IMR-90 (cell line): ENCODE results near the gene CFAP45. TPM values are rescaled to one million over a fixed set of nuclear protein-coding genes. Genes with fewer than 3 reads are reported as not detected.

Source experiments
- ATAC-seq: fragments of 200-7000 bp; cut with Tn5 transposase; 2 replicates; pipeline ENCODE4 v1.9.1; 2020; ENCODE audit warnings: low read depth, mild to moderate bottlenecking, moderate library complexity
- BruUV-seq: library from RNA; stranded (reverse); fragments of 400-500 nt; replicated peaks from 2 replicates; lab custom pipeline; 2021; lab: Mats Ljungman, UMichigan
- CTCF ChIA-PET: fragments of 300-600 bp; formaldehyde crosslinking; extraction: SDS; loops from one replicate; lab custom pipeline; 2021; ENCODE audit warnings: antibody characterized with exemption; lab: Yijun Ruan, JAX
- POLR2A ChIA-PET: fragments of 300-600 bp; sonication (Branson Sonifier 250); formaldehyde crosslinking; loops from one replicate; lab custom pipeline; 2022; ENCODE audit warnings: antibody characterized with exemption; ENCODE audit not compliant: unreplicated experiment; lab: Charles Lee
- DNase-seq: peaks from one replicate; pipeline ENCODE4 v3.0.0; 2013
- H2AFZ ChIP-seq: replicated peaks from 2 replicates; pipeline ENCODE3; 2013; ENCODE audit warnings: low read length, mild to moderate bottlenecking; ENCODE audit not compliant: poor library complexity
- H2AK5ac ChIP-seq: 2 replicates; pipeline ENCODE4 v1.6.1; 2013; ENCODE audit warnings: low read depth, low read length, inconsistent platforms
- H2AK9ac ChIP-seq: replicated peaks from 2 replicates; pipeline ENCODE3; 2013; ENCODE audit warnings: mild to moderate bottlenecking, low read depth, low read length, moderate library complexity; ENCODE audit not compliant: poor library complexity
- H2BK120ac ChIP-seq: 2 replicates; pipeline ENCODE4 v1.6.1; 2013; ENCODE audit warnings: low read depth, low read length, inconsistent platforms
- H2BK15ac ChIP-seq: 3 replicates; pipeline ENCODE4 v1.6.1; 2013; ENCODE audit warnings: low read depth, low read length, inconsistent platforms
- H2BK20ac ChIP-seq: 2 replicates; pipeline ENCODE4 v1.6.1; 2013; ENCODE audit warnings: low read depth, mild to moderate bottlenecking, inconsistent platforms, low read length, moderate library complexity
- H2BK5ac ChIP-seq: 2 replicates; pipeline ENCODE4 v1.6.1; 2013; ENCODE audit warnings: mild to moderate bottlenecking, low read depth, low read length, inconsistent platforms; ENCODE audit not compliant: poor library complexity, severe bottlenecking
- H3K14ac ChIP-seq: replicated peaks from 2 replicates; pipeline ENCODE4 v1.6.1; 2013; ENCODE audit warnings: low read depth, low read length, inconsistent platforms
- H3K18ac ChIP-seq: 2 replicates; pipeline ENCODE4 v1.6.1; 2013; ENCODE audit warnings: low read depth, low read length, control low read depth
- H3K23ac ChIP-seq: 2 replicates; pipeline ENCODE4 v1.6.1; 2013; ENCODE audit warnings: low read depth, low read length, inconsistent platforms
- H3K27ac ChIP-seq: 2 replicates; pipeline ENCODE4 v1.5.1; 2013; ENCODE audit warnings: mild to moderate bottlenecking, control low read depth, low read length; ENCODE audit not compliant: insufficient read depth
- H3K27me3 ChIP-seq: 2 replicates; pipeline ENCODE4 v1.6.1; 2013; ENCODE audit warnings: low read length; ENCODE audit not compliant: control insufficient read depth, insufficient read depth
- H3K36me3 ChIP-seq: 2 replicates; pipeline ENCODE4 v1.6.1; 2013; ENCODE audit warnings: low read length, mixed read lengths; ENCODE audit not compliant: control insufficient read depth, insufficient read depth
- H3K4ac ChIP-seq: 2 replicates; pipeline ENCODE4 v1.6.1; 2013; ENCODE audit warnings: low read depth, low read length, inconsistent platforms
- H3K4me1 ChIP-seq: 2 replicates; pipeline ENCODE4 v1.6.1; 2013; ENCODE audit warnings: low read length, mixed read lengths; ENCODE audit not compliant: control insufficient read depth, insufficient read depth
- H3K4me2 ChIP-seq: 2 replicates; pipeline ENCODE4 v1.6.1; 2013; ENCODE audit warnings: low read depth, mild to moderate bottlenecking, control low read depth, low read length, moderate library complexity
- H3K4me3 ChIP-seq: 2 replicates; pipeline ENCODE4 v1.5.1; 2013; ENCODE audit warnings: low read depth, mild to moderate bottlenecking, control low read depth, low read length, moderate library complexity; ENCODE audit not compliant: insufficient read depth
- H3K56ac ChIP-seq: 2 replicates; pipeline ENCODE4 v1.6.1; 2013; ENCODE audit warnings: low read length, inconsistent platforms; ENCODE audit not compliant: insufficient read depth; ENCODE audit errors: extremely low read depth
- H3K79me1 ChIP-seq, 2 experiments: 2 replicates each; pipeline ENCODE4 v1.6.1; 2013; ENCODE audit warnings: low read length in 2 of 2, inconsistent platforms in 1 of 2, low read depth in 1 of 2
- H3K9ac ChIP-seq: 2 replicates; pipeline ENCODE4 v1.6.1; 2013; ENCODE audit warnings: low read depth, low read length, control low read depth
- H3K9me1 ChIP-seq: 2 replicates; pipeline ENCODE4 v1.6.1; 2013; ENCODE audit warnings: low read length, inconsistent platforms; ENCODE audit not compliant: insufficient read depth
- H3K9me3 ChIP-seq: 2 replicates; pipeline ENCODE4 v1.6.1; 2013; ENCODE audit warnings: low read length; ENCODE audit not compliant: control insufficient read depth, insufficient read depth
- H4K20me1 ChIP-seq: 2 replicates; pipeline ENCODE4 v1.6.1; 2013; ENCODE audit warnings: low read length, inconsistent platforms; ENCODE audit not compliant: insufficient read depth
- H4K5ac ChIP-seq: 2 replicates; pipeline ENCODE4 v1.6.1; 2013; ENCODE audit warnings: mild to moderate bottlenecking, low read depth, low read length, control low read depth
- H4K8ac ChIP-seq, 2 experiments: 2 replicates each; pipeline ENCODE4 v1.6.1; 2013; ENCODE audit warnings: low read depth in 2 of 2, low read length in 2 of 2, control low read depth in 1 of 2, inconsistent platforms in 1 of 2
- H4K91ac ChIP-seq: 2 replicates; pipeline ENCODE4 v1.6.1; 2013; ENCODE audit warnings: low read depth, low read length, inconsistent platforms; ENCODE audit not compliant: insufficient read depth
- BHLHE40 ChIP-seq: fragments of 150-350 bp; IDR thresholded peaks from 2 replicates; pipeline ENCODE4 v1.6.1; 2016; ENCODE audit warnings: mild to moderate bottlenecking, low read depth, low read length
- CEBPB ChIP-seq: IDR thresholded peaks from 2 replicates; pipeline ENCODE4 v1.6.1; 2012; ENCODE audit warnings: low read depth, low read length, improper control_type of control experiment
- CHD1 ChIP-seq: IDR thresholded peaks from 2 replicates; pipeline ENCODE4 v1.6.1; 2012; ENCODE audit warnings: low read depth, low read length, improper control_type of control experiment
- FOS ChIP-seq: fragments of 150-350 bp; IDR thresholded peaks from 2 replicates; pipeline ENCODE4 v1.6.1; 2016; ENCODE audit warnings: low read depth, low read length
- MAFK ChIP-seq: IDR thresholded peaks from 2 replicates; pipeline ENCODE4 v1.6.1; 2012; ENCODE audit warnings: low read depth, low read length, improper control_type of control experiment
- MAZ ChIP-seq: IDR thresholded peaks from 2 replicates; pipeline ENCODE4 v1.6.1; 2012; ENCODE audit warnings: low read depth, mild to moderate bottlenecking, low read length, improper control_type of control experiment, moderate library complexity, borderline replicate concordance
- MXI1 ChIP-seq: IDR thresholded peaks from 2 replicates; pipeline ENCODE4 v1.6.1; 2012; ENCODE audit warnings: low read depth, mild to moderate bottlenecking, low read length, moderate library complexity, borderline replicate concordance
- NFE2L2 ChIP-seq: fragments of 150-350 bp; IDR thresholded peaks from 2 replicates; pipeline ENCODE4 v1.6.1; 2016; ENCODE audit warnings: low read depth, mild to moderate bottlenecking, low read length
- POLR2A ChIP-seq: IDR thresholded peaks from 2 replicates; pipeline ENCODE4 v1.6.1; 2012; ENCODE audit warnings: mild to moderate bottlenecking, low read depth, low read length
- RAD21 ChIP-seq: IDR thresholded peaks from 2 replicates; pipeline ENCODE4 v1.6.1; 2012; ENCODE audit warnings: low read length, improper control_type of control experiment
- RCOR1 ChIP-seq: IDR thresholded peaks from 2 replicates; pipeline ENCODE4 v1.6.1; 2012; ENCODE audit warnings: mild to moderate bottlenecking, low read length, improper control_type of control experiment; ENCODE audit not compliant: insufficient replicate concordance
- RFX5 ChIP-seq: IDR thresholded peaks from 2 replicates; pipeline ENCODE4 v1.8.0; 2012; ENCODE audit warnings: low read depth, mild to moderate bottlenecking, low read length, moderate library complexity
- SMC3 ChIP-seq: fragments of 150-350 bp; IDR thresholded peaks from 2 replicates; pipeline ENCODE4 v1.6.1; 2016; ENCODE audit warnings: low read depth, mild to moderate bottlenecking, antibody characterized with exemption, low read length, moderate library complexity
- WGBS, 2 experiments: methylation state at CpG; one replicate each; pipeline versions ENCODE4 v1.1.5 to v1.1.7; 2013; ENCODE audit warnings: missing lambda C conversion rate in 2 of 2; ENCODE audit not compliant: insufficient read length in 1 of 2; ENCODE audit errors: extremely low coverage in 2 of 2; 5-methylcytosine and 5-hydroxymethylcytosine counted together
- dilution Hi-C: fragments of 300-500 bp; cut with HindIII; formaldehyde crosslinking; loops from one replicate; pipeline ENCODE4 v1.14.3; 2018; ENCODE audit warnings: low sequenced_read_pairs; ENCODE audit not compliant: unreplicated experiment
- in situ Hi-C: fragments of 300-500 bp; cut with MboI; formaldehyde crosslinking; loops from 3 replicates; pipeline ENCODE4 v1.14.3; 2019; ENCODE audit warnings: low sequenced_read_pairs, inconsistent platforms, mixed read lengths
- intact Hi-C: fragments of 100-400 bp; cut with micrococcal nuclease; formaldehyde crosslinking; loops from 2 replicates; pipeline ENCODE4 v1.10.0; 2022
- polyA plus RNA-seq, 3 experiments: library from polyadenylated mRNA; depleted of rRNA; stranded (reverse); fragments of >200 nt; gene quantifications; 2 replicates each; pipeline ENCODE4 v1.2.3, GENCODE V29; 2012; ENCODE audit warnings: low replicate concordance in 1 of 3
- total RNA-seq: library from RNA; depleted of rRNA; stranded (reverse); fragments of >200 nt; gene quantifications from 2 replicates; pipeline ENCODE4 v1.2.3, GENCODE V29; 2012
- TF ChIP-seq, protein P1 (sequence below): conservative IDR thresholded peaks from 2 replicates; pipeline ENCODE4 v1.5.1; 2012; ENCODE audit warnings: mild to moderate bottlenecking, low read depth, low read length, improper control_type of control experiment
- TF ChIP-seq, protein P2 (sequence below): fragments of 150-350 bp; IDR thresholded peaks from 2 replicates; pipeline ENCODE4 v1.6.1; 2016; ENCODE audit warnings: low read depth, mild to moderate bottlenecking, low read length, moderate library complexity, borderline replicate concordance
- TF ChIP-seq, protein P3 (sequence below): fragments of 150-350 bp; IDR thresholded peaks from 2 replicates; pipeline ENCODE4 v1.6.1; 2017; ENCODE audit warnings: mild to moderate bottlenecking, antibody characterized with exemption, low read length, low read depth

Gene CFAP45
- total and polyA plus RNA-seq, 2 of the 4 experiments (the other 2 are of a cell fraction) = 0.51 to 0.72 TPM

DNA sequence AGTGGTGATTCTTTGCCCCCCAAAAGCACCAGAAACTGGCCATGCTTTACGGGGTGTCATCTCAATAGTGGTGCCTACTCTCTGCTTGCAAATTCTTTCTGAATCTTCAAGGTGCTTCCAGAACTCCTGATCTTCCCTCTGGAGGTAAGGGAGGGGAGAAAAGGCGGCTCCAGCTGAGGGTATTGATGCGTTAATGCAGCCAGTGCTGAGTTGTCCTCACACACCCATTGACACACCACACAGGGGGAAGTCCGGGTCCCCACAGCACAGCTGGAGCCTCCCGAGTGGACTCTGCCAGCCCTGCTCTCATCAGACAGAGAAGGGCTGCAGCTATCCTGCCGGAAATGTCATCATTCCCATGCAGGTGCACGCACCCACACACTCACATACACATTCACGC lies 38.7 kb downstream of the CFAP45 start:
- TF ChIP-seq NFE2L2 (no peak), RFX5 (no peak), MAZ (no peak), MXI1 (no peak), RCOR1 (no peak), BHLHE40 (no peak), RAD21 (no peak), MAFK (no peak), CEBPB (no peak), SMC3 (no peak), CHD1 (no peak), POLR2A (no peak), FOS (no peak)
- TF ChIP-seq, protein P1, sequence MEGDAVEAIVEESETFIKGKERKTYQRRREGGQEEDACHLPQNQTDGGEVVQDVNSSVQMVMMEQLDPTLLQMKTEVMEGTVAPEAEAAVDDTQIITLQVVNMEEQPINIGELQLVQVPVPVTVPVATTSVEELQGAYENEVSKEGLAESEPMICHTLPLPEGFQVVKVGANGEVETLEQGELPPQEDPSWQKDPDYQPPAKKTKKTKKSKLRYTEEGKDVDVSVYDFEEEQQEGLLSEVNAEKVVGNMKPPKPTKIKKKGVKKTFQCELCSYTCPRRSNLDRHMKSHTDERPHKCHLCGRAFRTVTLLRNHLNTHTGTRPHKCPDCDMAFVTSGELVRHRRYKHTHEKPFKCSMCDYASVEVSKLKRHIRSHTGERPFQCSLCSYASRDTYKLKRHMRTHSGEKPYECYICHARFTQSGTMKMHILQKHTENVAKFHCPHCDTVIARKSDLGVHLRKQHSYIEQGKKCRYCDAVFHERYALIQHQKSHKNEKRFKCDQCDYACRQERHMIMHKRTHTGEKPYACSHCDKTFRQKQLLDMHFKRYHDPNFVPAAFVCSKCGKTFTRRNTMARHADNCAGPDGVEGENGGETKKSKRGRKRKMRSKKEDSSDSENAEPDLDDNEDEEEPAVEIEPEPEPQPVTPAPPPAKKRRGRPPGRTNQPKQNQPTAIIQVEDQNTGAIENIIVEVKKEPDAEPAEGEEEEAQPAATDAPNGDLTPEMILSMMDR = no peak
- TF ChIP-seq, protein P2, sequence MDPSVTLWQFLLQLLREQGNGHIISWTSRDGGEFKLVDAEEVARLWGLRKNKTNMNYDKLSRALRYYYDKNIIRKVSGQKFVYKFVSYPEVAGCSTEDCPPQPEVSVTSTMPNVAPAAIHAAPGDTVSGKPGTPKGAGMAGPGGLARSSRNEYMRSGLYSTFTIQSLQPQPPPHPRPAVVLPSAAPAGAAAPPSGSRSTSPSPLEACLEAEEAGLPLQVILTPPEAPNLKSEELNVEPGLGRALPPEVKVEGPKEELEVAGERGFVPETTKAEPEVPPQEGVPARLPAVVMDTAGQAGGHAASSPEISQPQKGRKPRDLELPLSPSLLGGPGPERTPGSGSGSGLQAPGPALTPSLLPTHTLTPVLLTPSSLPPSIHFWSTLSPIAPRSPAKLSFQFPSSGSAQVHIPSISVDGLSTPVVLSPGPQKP = no peak
- TF ChIP-seq, protein P3, sequence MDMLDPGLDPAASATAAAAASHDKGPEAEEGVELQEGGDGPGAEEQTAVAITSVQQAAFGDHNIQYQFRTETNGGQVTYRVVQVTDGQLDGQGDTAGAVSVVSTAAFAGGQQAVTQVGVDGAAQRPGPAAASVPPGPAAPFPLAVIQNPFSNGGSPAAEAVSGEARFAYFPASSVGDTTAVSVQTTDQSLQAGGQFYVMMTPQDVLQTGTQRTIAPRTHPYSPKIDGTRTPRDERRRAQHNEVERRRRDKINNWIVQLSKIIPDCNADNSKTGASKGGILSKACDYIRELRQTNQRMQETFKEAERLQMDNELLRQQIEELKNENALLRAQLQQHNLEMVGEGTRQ = no peak
- ChIA-PET POLR2A (no interaction called here), CTCF (no interaction called here)
- in situ Hi-C loops (no loop called here), dilution Hi-C loops (no loop called here), intact Hi-C loops (no loop called here)
- no peak overlapping the region for H4K91ac ChIP-seq
- BruUV-seq = no TSS peak
- no peak overlapping the region for H2AFZ ChIP-seq
- H2AK5ac ChIP-seq = no peak overlapping the region
- H3K4ac ChIP-seq = no peak overlapping the region
- no peak overlapping the region for H2BK5ac ChIP-seq
- H3K4me3 ChIP-seq = no peak overlapping the region
- no peak overlapping the region for H4K8ac ChIP-seq
- H2BK120ac ChIP-seq = no peak overlapping the region
- no peak overlapping the region for H3K23ac ChIP-seq
- 0 out of 2 replicates have a peak, but pooled peaks cover 7% of the 10 kb centered on the region for H3K9me1 ChIP-seq
- DNase-seq = no peak
- no peak overlapping the region for H3K4me2 ChIP-seq
- no peaks in the 10 kb centered on the region for H3K9me3 ChIP-seq
- H3K36me3 ChIP-seq = no peaks in the 10 kb centered on the region
- no peak overlapping the region for H2BK20ac ChIP-seq
- no peak overlapping the region for H3K27ac ChIP-seq
- 93% methylated on average over 3 of the region's 8 CpGs; no CpG with 5 or more reads in 1 of the 2 experiments for WGBS, 2 experiments
- H3K56ac ChIP-seq = no peak overlapping the region
- H3K9ac ChIP-seq = no peak overlapping the region
- no peaks in the 10 kb centered on the region for H3K79me1 ChIP-seq
- ATAC-seq = no peak
- H3K4me1 ChIP-seq = no peaks in the 10 kb centered on the region
- no peak overlapping the region for H3K14ac ChIP-seq
- H3K18ac ChIP-seq = no peak overlapping the region
- H4K5ac ChIP-seq = no peak overlapping the region
- H2AK9ac ChIP-seq = no peak overlapping the region
- peaks cover 2% of the 10 kb centered on the region; the same call in 1 of the 2 replicates for H3K27me3 ChIP-seq
- H4K20me1 ChIP-seq = no peaks in the 10 kb centered on the region
- H2BK15ac ChIP-seq = no peak overlapping the region
